Keratinocyte (primary cell): ENCODE data around the gene JPT2.

Source experiments
- EZH2 ChIP-seq: IDR thresholded peaks from one replicate; pipeline ENCODE4 v1.6.1; 2012; ENCODE audit warnings: inconsistent platforms, mild to moderate bottlenecking, low read length, moderate library complexity
- TF ChIP-seq, protein P1 (sequence below), 3 experiments: IDR thresholded peaks in 1 of 3; conservative IDR thresholded peaks in 1 of 3; optimal IDR thresholded peaks in 1 of 3; 2 replicates in 2 of 3; 3 replicates in 1 of 3; pipeline versions ENCODE3 to v1.5.1; 2011; ENCODE audit warnings: low read length in 3 of 3, mild to moderate bottlenecking in 3 of 3, moderate library complexity in 2 of 3, control low read depth in 1 of 3, inconsistent platforms in 1 of 3; ENCODE audit not compliant: insufficient read depth in 2 of 3; ENCODE audit errors: extremely low read depth in 1 of 3

DNA sequence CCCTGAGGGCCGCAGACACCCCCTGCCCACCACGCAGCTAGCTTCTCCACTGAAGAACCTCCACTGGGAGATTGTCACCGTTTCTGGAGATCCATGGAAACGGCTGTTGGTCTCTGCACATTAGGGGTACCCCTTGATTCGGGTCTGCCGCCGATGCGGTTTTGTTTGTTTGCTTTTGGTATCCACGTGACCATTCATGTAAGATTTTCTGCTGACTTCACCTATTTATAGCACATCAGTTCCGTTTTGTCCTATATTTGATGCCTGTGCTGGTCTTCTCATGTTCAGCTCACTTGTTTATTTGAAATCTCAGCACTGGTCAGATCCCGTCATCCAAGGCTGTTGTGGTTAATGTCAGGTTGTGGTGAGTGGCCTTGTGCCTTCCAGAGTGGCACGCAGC lies 44.8 kb upstream of the JPT2 start:
- TF ChIP-seq, protein P1, sequence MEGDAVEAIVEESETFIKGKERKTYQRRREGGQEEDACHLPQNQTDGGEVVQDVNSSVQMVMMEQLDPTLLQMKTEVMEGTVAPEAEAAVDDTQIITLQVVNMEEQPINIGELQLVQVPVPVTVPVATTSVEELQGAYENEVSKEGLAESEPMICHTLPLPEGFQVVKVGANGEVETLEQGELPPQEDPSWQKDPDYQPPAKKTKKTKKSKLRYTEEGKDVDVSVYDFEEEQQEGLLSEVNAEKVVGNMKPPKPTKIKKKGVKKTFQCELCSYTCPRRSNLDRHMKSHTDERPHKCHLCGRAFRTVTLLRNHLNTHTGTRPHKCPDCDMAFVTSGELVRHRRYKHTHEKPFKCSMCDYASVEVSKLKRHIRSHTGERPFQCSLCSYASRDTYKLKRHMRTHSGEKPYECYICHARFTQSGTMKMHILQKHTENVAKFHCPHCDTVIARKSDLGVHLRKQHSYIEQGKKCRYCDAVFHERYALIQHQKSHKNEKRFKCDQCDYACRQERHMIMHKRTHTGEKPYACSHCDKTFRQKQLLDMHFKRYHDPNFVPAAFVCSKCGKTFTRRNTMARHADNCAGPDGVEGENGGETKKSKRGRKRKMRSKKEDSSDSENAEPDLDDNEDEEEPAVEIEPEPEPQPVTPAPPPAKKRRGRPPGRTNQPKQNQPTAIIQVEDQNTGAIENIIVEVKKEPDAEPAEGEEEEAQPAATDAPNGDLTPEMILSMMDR (optimal IDR thresholded peaks at IDR 0.05 in 1 of 3, IDR thresholded peaks at IDR 0.05 in 1 of 3, conservative IDR thresholded peaks at IDR 0.05 in 1 of 3; ENCODE audit: extremely low read depth in 1 of 3, insufficient read depth in 2 of 3, low read length in 3 of 3) = no peak
- TF ChIP-seq EZH2 = no peak
